GM12878 (cell line): ENCODE results near the gene ELP1. TPM values are rescaled to one million over a fixed set of nuclear protein-coding genes. Genes with fewer than 3 reads are reported as not detected.

Experiments used
- ATAC-seq: fragments of 200-7000 bp; cut with Tn5 transposase; 3 replicates; pipeline ENCODE4 v1.9.1; 2020; ENCODE audit warnings: mild to moderate bottlenecking, moderate library complexity
- BruUV-seq: library from RNA; stranded (reverse); fragments of 400-500 nt; replicated peaks from 2 replicates; lab custom pipeline; 2021; lab: Mats Ljungman, UMichigan
- CTCF ChIA-PET: fragments of 300-600 bp; sonication (Branson Sonifier 250); formaldehyde crosslinking; extraction: SDS; loops from one replicate; lab custom pipeline; 2021; ENCODE audit warnings: inconsistent platforms; lab: Yijun Ruan, JAX
- POLR2A ChIA-PET: fragments of 350-600 bp; formaldehyde crosslinking; extraction: SDS; loops from one replicate; lab custom pipeline; 2021; ENCODE audit warnings: inconsistent platforms; lab: Charles Lee
- RAD21 ChIA-PET: fragments of 300-600 bp; sonication (Branson Sonifier 250); formaldehyde crosslinking; loops from one replicate; lab custom pipeline; 2023; ENCODE audit warnings: antibody characterized with exemption; ENCODE audit not compliant: unreplicated experiment; lab: Charles Lee
- SMC1A ChIA-PET: fragments of 300-600 bp; sonication (Branson Sonifier 250); formaldehyde crosslinking; loops from one replicate; lab custom pipeline; 2023; ENCODE audit not compliant: unreplicated experiment, uncharacterized antibody; lab: Charles Lee
- DNase-seq: peaks from one replicate; pipeline ENCODE4 v3.0.0-alpha.2; 2011; ENCODE audit warnings: low read depth, low spot score
- FAIRE-seq: peaks from 3 replicates; lab custom pipeline; 2011; peaks lifted over from hg19 to GRCh38; lab: Jason Lieb, UNC
- H2AFZ ChIP-seq: 2 replicates; pipeline ENCODE4 v1.6.0; 2011; ENCODE audit warnings: low read depth, low read length, control low read depth; ENCODE audit not compliant: control insufficient read depth
- H3K27ac ChIP-seq: 2 replicates; pipeline ENCODE4 v1.5.1; 2011; ENCODE audit warnings: control low read depth; ENCODE audit not compliant: control insufficient read depth, insufficient read depth
- H3K27me3 ChIP-seq, 2 experiments: replicated peaks in 1 of 2; 2 replicates each; pipeline versions ENCODE4 v1.6.0 to v1.6.1; 2011; ENCODE audit warnings: low read length in 1 of 2; ENCODE audit not compliant: control insufficient read depth in 2 of 2, insufficient read depth in 2 of 2
- H3K36me3 ChIP-seq, 2 experiments: 2 replicates each; pipeline ENCODE4 v1.5.1; 2011; ENCODE audit warnings: low read length in 1 of 2; ENCODE audit not compliant: control insufficient read depth in 2 of 2, insufficient read depth in 2 of 2
- H3K4me1 ChIP-seq: 2 replicates; pipeline ENCODE4 v1.6.1; 2011; ENCODE audit warnings: mild to moderate bottlenecking, low read length, moderate library complexity, mixed read lengths; ENCODE audit not compliant: control insufficient read depth, insufficient read depth
- H3K4me2 ChIP-seq: 2 replicates; pipeline ENCODE4 v1.6.0; 2011; ENCODE audit warnings: control low read depth; ENCODE audit not compliant: control insufficient read depth, insufficient read depth
- H3K4me3 ChIP-seq: fragments of 200-600 bp; sonication (generic); 2 replicates; pipeline ENCODE4 v1.5.1; 2016
- H3K79me2 ChIP-seq: 2 replicates; pipeline ENCODE4 v1.6.0; 2011; ENCODE audit warnings: low read length; ENCODE audit not compliant: control insufficient read depth, insufficient read depth
- H3K9ac ChIP-seq: 2 replicates; pipeline ENCODE4 v1.8.0; 2011; ENCODE audit warnings: low read length, control low read depth, mixed read lengths; ENCODE audit not compliant: control insufficient read depth, insufficient read depth
- H3K9me3 ChIP-seq: replicated peaks from 3 replicates; pipeline ENCODE4 v1.5.1; 2011; ENCODE audit warnings: mild to moderate bottlenecking, low read length; ENCODE audit not compliant: control insufficient read depth, insufficient read depth
- H4K20me1 ChIP-seq: 2 replicates; pipeline ENCODE4 v1.6.0; 2011; ENCODE audit not compliant: control insufficient read depth, insufficient read depth
- CHD4 ChIP-seq: fragments of 200-600 bp; sonication (generic); IDR thresholded peaks from 2 replicates; pipeline ENCODE4 v1.6.1; 2016; ENCODE audit warnings: mild to moderate bottlenecking
- ESRRA ChIP-seq: IDR thresholded peaks from 2 replicates; pipeline ENCODE4 v1.6.1; 2012; ENCODE audit warnings: mild to moderate bottlenecking, low read length, improper control_type of control experiment
- ETV6 ChIP-seq, 2 experiments: fragments of 450-650 bp in 1 of 2; IDR thresholded peaks in 1 of 2; conservative IDR thresholded peaks in 1 of 2; 2 replicates each; pipeline ENCODE4 v1.6.1; 2014; ENCODE audit warnings: antibody characterized with exemption in 1 of 2, borderline replicate concordance in 1 of 2, low read depth in 1 of 2, mild to moderate bottlenecking in 1 of 2, moderate library complexity in 1 of 2
- HCFC1 ChIP-seq: fragments of 150-350 bp; IDR thresholded peaks from 2 replicates; pipeline ENCODE4 v1.6.1; 2014; ENCODE audit warnings: low read length
- KAT2A ChIP-seq: conservative IDR thresholded peaks from 2 replicates; pipeline ENCODE4 v1.6.1; 2011; ENCODE audit warnings: low read depth, low read length; ENCODE audit not compliant: control insufficient read depth
- POLR2AphosphoS5 ChIP-seq: IDR thresholded peaks from 2 replicates; pipeline ENCODE4 v1.6.1; 2011; ENCODE audit warnings: mild to moderate bottlenecking, low read length, inconsistent platforms
- RAD51 ChIP-seq: fragments of 450-650 bp; IDR thresholded peaks from 2 replicates; pipeline ENCODE4 v1.6.1; 2016; ENCODE audit warnings: moderate library complexity, mild to moderate bottlenecking, inconsistent platforms
- SPI1 ChIP-seq: IDR thresholded peaks from 2 replicates; pipeline ENCODE4 v1.6.1; 2011; ENCODE audit warnings: low read depth, mild to moderate bottlenecking, low read length, moderate library complexity, borderline replicate concordance; ENCODE audit not compliant: insufficient read depth
- SRF ChIP-seq, 2 experiments: IDR thresholded peaks; 2 replicates each; pipeline ENCODE4 v1.6.1; 2011; ENCODE audit warnings: low read depth in 2 of 2, low read length in 2 of 2, mild to moderate bottlenecking in 1 of 2, moderate library complexity in 1 of 2
- USF2 ChIP-seq: IDR thresholded peaks from 2 replicates; pipeline ENCODE4 v1.6.1; 2011; ENCODE audit warnings: low read depth, low read length, improper control_type of control experiment, borderline replicate concordance
- ZSCAN29 ChIP-seq: fragments of 450-650 bp; IDR thresholded peaks from 2 replicates; pipeline ENCODE4 v1.6.1; 2017; ENCODE audit warnings: mild to moderate bottlenecking, moderate library complexity
- WGBS: methylation state at CpG from one replicate; pipeline ENCODE4 v1.1.6; 2016; ENCODE audit warnings: low lambda C conversion rate; ENCODE audit not compliant: insufficient replicate concordance, insufficient coverage; ENCODE audit errors: missing lambda C conversion rate; 5-methylcytosine and 5-hydroxymethylcytosine counted together
- in situ Hi-C: fragments of 300-500 bp; cut with MboI; formaldehyde crosslinking; loops from 9 replicates; pipeline ENCODE4 v1.14.3; 2018; ENCODE audit warnings: mixed read lengths
- intact Hi-C: fragments of 100-400 bp; cut with micrococcal nuclease; formaldehyde crosslinking; loops from one replicate; pipeline ENCODE4 v1.14.2; 2022; ENCODE audit not compliant: unreplicated experiment
- polyA plus RNA-seq, 11 experiments: library from polyadenylated mRNA; depleted of rRNA in 4 of 11; unstranded in 6 of 11; stranded (reverse) in 5 of 11; fragments of >200 nt; fragmentation: Nextera tagmentation in 4 of 11; fragmentation: Illumina TruSeq in 1 of 11; extraction: Ambion mirVana in 4 of 11; extraction: Trizol in 1 of 11; gene quantifications; 1 replicate in 1 of 11; 2 replicates in 10 of 11; pipeline versions ENCODE4 v1.2.1 to v1.2.3, GENCODE V29; 2011 to 2016; ENCODE audit warnings: inconsistent platforms in 2 of 11, missing spikeins in 2 of 11, low read depth in 1 of 11
- total RNA-seq, 4 experiments: library from RNA; depleted of rRNA in 3 of 4; stranded (reverse); fragments of >200 nt in 3 of 4; fragmentation: Illumina TruSeq in 1 of 4; extraction: Trizol in 1 of 4; gene quantifications; 2 replicates each; pipeline versions ENCODE4 v1.2.1 to v1.2.3, GENCODE V29; 2013 to 2021
- TF ChIP-seq, protein P1 (sequence below): fragments of 450-650 bp; formaldehyde crosslinking; IDR thresholded peaks from 2 replicates; pipeline ENCODE4 v1.4.0; 2020; ENCODE audit warnings: mild to moderate bottlenecking, moderate library complexity

ELP1 gene
- total and polyA plus RNA-seq, 10 of the 15 experiments (the other 5 are each of a cell fraction or from before 2014, with no cell fraction given), result 9.7 to 29.9 (median 26.0) TPM

DNA sequence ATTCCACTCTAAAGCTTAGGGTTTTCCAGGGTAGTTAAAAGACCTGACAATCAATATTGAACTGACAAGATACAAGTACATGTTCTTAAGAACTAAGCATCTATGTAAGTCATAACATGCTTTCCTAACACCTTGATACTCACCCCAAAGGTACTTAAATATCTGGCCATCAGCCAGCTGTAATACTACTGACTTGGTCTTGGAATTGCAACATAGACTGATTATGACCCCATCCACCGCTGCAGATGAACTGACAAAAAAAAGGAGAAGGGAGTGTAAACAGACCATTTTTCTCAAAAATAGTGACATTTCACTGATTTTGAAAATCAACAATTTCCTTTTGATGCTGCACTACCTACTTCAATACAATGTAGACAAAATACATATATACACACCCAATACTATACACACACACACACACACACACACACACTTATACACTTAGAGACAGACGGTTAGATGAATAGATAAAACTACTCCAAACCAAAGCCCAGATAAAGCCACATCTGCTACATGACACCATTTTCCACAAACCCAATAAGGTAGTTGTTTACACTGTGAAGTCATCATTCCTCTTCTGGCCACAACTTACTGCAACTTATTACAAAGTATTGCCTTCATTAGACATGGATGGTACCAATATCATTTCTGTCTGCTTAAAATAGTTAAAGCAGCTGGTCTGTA lies 30.4 kb downstream of the ELP1 start:
- no peaks in the 10 kb centered on the region for H3K27me3 ChIP-seq
- no peak for ATAC-seq
- H2AFZ ChIP-seq, result no peak overlapping the region
- H3K9ac ChIP-seq, result no peak overlapping the region
- no peaks in the 10 kb centered on the region for H3K79me2 ChIP-seq
- intact Hi-C loops, result no loop called here
- no peak overlapping the region for H3K4me2 ChIP-seq
- ChIA-PET POLR2A (no interaction called here), CTCF (no interaction called here), RAD21 (no interaction called here), SMC1A (no interaction called here)
- 75% methylated on average over 2 of the region's 2 CpGs for WGBS
- no peak for DNase-seq
- TF ChIP-seq SRF (IDR thresholded peaks at IDR 0.05; ENCODE audit: low read depth in 2 of 2, low read length in 2 of 2) (no peak), ETV6 (conservative IDR thresholded peaks at IDR 0.05 in 1 of 2, IDR thresholded peaks at IDR 0.05 in 1 of 2; ENCODE audit: borderline replicate concordance in 1 of 2, low read depth in 1 of 2) (no peak), HCFC1 (no peak), CHD4 (no peak), KAT2A (no peak)
- no peaks in the 10 kb centered on the region for H3K9me3 ChIP-seq
- no TSS peak for BruUV-seq
- H3K4me1 ChIP-seq, result no peaks in the 10 kb centered on the region
- FAIRE-seq, result no peak
- no peak overlapping the region for H3K27ac ChIP-seq
- in situ Hi-C loops, result no loop called here
- no peaks in the 10 kb centered on the region for H4K20me1 ChIP-seq
- H3K36me3 ChIP-seq, result peaks cover 2 to 10% of the 10 kb centered on the region in 2 experiments
- H3K4me3 ChIP-seq, result no peak overlapping the region

- no peak overlapping the region for H3K4me2 ChIP-seq
- H2AFZ ChIP-seq, result no peak overlapping the region
- no peaks in the 10 kb centered on the region for H3K79me2 ChIP-seq
- H3K4me1 ChIP-seq, result no peaks in the 10 kb centered on the region
- SMC1A ChIA-PET, result interaction anchor here (0.7 to 1.0 kb wide), 2 partner anchors 54 to 514 kb away, joined by 3 read pairs; no protein-coding TSS in a partner anchor
- H3K27ac ChIP-seq, result no peak overlapping the region
- no peak overlapping the region for H3K9ac ChIP-seq
- RAD21 ChIA-PET, result no interaction called here
- H3K27me3 ChIP-seq, result no peaks in the 10 kb centered on the region
- no peaks in the 10 kb centered on the region for H4K20me1 ChIP-seq
- FAIRE-seq (no peak), DNase-seq (no peak), ATAC-seq (no peak)
- in situ Hi-C loops (no loop called here), intact Hi-C loops (no loop called here)
- WGBS, result 94% methylated on average over 5 of the region's 5 CpGs
- POLR2A ChIA-PET, result no interaction called here
- CTCF ChIA-PET, result interaction anchor here (0.6 to 1.0 kb wide), 3 partner anchors 11 to 174 kb away, joined by 3 read pairs; no protein-coding TSS in a partner anchor
- H3K36me3 ChIP-seq, result peaks cover 4 to 5% of the 10 kb centered on the region in 2 experiments
- no peaks in the 10 kb centered on the region for H3K9me3 ChIP-seq
- BruUV-seq, result no TSS peak
- H3K4me3 ChIP-seq, result no peak overlapping the region
- TF ChIP-seq, protein P1, sequence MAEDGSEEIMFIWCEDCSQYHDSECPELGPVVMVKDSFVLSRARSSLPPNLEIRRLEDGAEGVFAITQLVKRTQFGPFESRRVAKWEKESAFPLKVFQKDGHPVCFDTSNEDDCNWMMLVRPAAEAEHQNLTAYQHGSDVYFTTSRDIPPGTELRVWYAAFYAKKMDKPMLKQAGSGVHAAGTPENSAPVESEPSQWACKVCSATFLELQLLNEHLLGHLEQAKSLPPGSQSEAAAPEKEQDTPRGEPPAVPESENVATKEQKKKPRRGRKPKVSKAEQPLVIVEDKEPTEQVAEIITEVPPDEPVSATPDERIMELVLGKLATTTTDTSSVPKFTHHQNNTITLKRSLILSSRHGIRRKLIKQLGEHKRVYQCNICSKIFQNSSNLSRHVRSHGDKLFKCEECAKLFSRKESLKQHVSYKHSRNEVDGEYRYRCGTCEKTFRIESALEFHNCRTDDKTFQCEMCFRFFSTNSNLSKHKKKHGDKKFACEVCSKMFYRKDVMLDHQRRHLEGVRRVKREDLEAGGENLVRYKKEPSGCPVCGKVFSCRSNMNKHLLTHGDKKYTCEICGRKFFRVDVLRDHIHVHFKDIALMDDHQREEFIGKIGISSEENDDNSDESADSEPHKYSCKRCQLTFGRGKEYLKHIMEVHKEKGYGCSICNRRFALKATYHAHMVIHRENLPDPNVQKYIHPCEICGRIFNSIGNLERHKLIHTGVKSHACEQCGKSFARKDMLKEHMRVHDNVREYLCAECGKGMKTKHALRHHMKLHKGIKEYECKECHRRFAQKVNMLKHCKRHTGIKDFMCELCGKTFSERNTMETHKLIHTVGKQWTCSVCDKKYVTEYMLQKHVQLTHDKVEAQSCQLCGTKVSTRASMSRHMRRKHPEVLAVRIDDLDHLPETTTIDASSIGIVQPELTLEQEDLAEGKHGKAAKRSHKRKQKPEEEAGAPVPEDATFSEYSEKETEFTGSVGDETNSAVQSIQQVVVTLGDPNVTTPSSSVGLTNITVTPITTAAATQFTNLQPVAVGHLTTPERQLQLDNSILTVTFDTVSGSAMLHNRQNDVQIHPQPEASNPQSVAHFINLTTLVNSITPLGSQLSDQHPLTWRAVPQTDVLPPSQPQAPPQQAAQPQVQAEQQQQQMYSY (CRISPR knock-in tag), result no peak
- TF ChIP-seq RAD51, result no peak
- TF ChIP-seq ESRRA, result no peak
- TF ChIP-seq SPI1, result no peak
- no peak for TF ChIP-seq USF2
- TF ChIP-seq POLR2AphosphoS5, result no peak
- TF ChIP-seq ZSCAN29, result no peak
Measured at GRCh38 chr9:108900176-108900575, 33.7 kb downstream of the ELP1 start.
